Activated CD8-positive, alpha-beta T cell treated with anti-CD3 and anti-CD28 coated beads for 36 hours (primary cell): ENCODE results near the gene SLC35F3. TPM values are rescaled to one million over a fixed set of nuclear protein-coding genes. Genes with fewer than 3 reads are reported as not detected.
"Not testable (repeated sequence)": the region's sequence is repeated elsewhere in the genome, so short reads cannot be mapped to it uniquely, and the experiment has no call there.

Source experiments
- ATAC-seq: fragments of 200-7000 bp; cut with Tn5 transposase; one replicate; pipeline ENCODE4 v1.10.0; 2021; ENCODE audit warnings: mild to moderate bottlenecking, moderate library complexity
- CTCF ChIA-PET: fragments of 350-600 bp; sonication (Branson Sonifier 250); formaldehyde crosslinking; loops from one replicate; lab custom pipeline; 2021; ENCODE audit warnings: antibody characterized with exemption; lab: Charles Lee
- POLR2A ChIA-PET: fragments of 350-600 bp; sonication (Branson Sonifier 250); formaldehyde crosslinking; loops from one replicate; lab custom pipeline; 2021; ENCODE audit warnings: antibody characterized with exemption; lab: Charles Lee
- DNase-seq: peaks from one replicate; pipeline ENCODE4 v3.0.0-alpha.2; 2020
- H3K27ac Mint-ChIP-seq: one replicate; pipeline ENCODE4 v1.8.0; 2021; ENCODE audit warnings: mild to moderate bottlenecking, mixed read lengths
- H3K27me3 Mint-ChIP-seq: one replicate; pipeline ENCODE4 v1.8.0; 2021; ENCODE audit warnings: mixed read lengths
- H3K36me3 Mint-ChIP-seq: one replicate; pipeline ENCODE4 v1.8.0; 2021; ENCODE audit warnings: low read depth, mixed read lengths
- H3K4me1 Mint-ChIP-seq: one replicate; pipeline ENCODE4 v1.8.0; 2021; ENCODE audit warnings: low read depth, mixed read lengths
- H3K4me3 Mint-ChIP-seq: one replicate; pipeline ENCODE4 v1.8.0; 2021; ENCODE audit warnings: mild to moderate bottlenecking, moderate library complexity, mixed read lengths
- H3K9me3 Mint-ChIP-seq: one replicate; pipeline ENCODE4 v1.8.0; 2021; ENCODE audit warnings: mixed read lengths
- intact Hi-C: fragments of 100-400 bp; cut with micrococcal nuclease; formaldehyde crosslinking; loops from one replicate; pipeline ENCODE4 v1.10.0; 2022
- total RNA-seq, 2 experiments: library from RNA; stranded (reverse); gene quantifications; one replicate each; pipeline ENCODE4 v1.2.3, GENCODE V29; 2021
- TF ChIP-seq, protein P1 (sequence below): fragments of 200-600 bp; IDR thresholded peaks from one replicate; pipeline ENCODE4 v1.8.0; 2022; ENCODE audit warnings: antibody characterized with exemption, mild to moderate bottlenecking

The SLC35F3 gene
- total RNA-seq, 2 experiments from 2014 or later, result 3.1 to 3.5 TPM

DNA sequence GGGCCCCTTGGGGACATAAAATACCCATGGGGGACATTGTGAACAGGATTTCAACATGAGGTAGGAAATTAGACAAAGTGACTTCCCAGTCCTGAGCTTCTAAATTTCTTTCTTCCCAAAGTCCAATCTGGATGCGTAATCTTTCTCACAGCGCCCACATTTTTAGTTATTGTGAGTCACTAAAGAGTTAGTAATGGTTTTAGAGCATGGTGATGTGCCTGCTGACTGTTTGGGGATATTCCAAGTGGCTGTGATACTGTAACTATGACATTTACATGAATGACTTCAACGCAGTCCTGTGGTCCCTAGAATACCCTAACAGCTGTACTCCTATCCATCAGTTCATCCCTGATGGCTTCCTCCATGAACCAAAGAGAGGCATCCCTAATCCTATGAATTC, 244.7 kb downstream of the SLC35F3 start:
- no peaks in the 10 kb centered on the region for H3K4me1 Mint-ChIP-seq
- ChIA-PET POLR2A (no interaction called here), CTCF (interaction anchor here (1.4 to 1.8 kb wide), 2 partner anchors 34 to 161 kb away, joined by 5 to 6 read pairs; no protein-coding TSS in a partner anchor)
- TF ChIP-seq, protein P1, sequence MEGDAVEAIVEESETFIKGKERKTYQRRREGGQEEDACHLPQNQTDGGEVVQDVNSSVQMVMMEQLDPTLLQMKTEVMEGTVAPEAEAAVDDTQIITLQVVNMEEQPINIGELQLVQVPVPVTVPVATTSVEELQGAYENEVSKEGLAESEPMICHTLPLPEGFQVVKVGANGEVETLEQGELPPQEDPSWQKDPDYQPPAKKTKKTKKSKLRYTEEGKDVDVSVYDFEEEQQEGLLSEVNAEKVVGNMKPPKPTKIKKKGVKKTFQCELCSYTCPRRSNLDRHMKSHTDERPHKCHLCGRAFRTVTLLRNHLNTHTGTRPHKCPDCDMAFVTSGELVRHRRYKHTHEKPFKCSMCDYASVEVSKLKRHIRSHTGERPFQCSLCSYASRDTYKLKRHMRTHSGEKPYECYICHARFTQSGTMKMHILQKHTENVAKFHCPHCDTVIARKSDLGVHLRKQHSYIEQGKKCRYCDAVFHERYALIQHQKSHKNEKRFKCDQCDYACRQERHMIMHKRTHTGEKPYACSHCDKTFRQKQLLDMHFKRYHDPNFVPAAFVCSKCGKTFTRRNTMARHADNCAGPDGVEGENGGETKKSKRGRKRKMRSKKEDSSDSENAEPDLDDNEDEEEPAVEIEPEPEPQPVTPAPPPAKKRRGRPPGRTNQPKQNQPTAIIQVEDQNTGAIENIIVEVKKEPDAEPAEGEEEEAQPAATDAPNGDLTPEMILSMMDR, result no peak
- H3K4me3 Mint-ChIP-seq, result no peak overlapping the region
- no peaks in the 10 kb centered on the region for H3K36me3 Mint-ChIP-seq
- DNase-seq, result no peak
- peaks cover 25% of the 10 kb centered on the region for H3K27me3 Mint-ChIP-seq
- intact Hi-C loops, result no loop called here
- ATAC-seq, result no peak
- peaks cover 3% of the 10 kb centered on the region for H3K9me3 Mint-ChIP-seq
- no peak overlapping the region for H3K27ac Mint-ChIP-seq

DNA sequence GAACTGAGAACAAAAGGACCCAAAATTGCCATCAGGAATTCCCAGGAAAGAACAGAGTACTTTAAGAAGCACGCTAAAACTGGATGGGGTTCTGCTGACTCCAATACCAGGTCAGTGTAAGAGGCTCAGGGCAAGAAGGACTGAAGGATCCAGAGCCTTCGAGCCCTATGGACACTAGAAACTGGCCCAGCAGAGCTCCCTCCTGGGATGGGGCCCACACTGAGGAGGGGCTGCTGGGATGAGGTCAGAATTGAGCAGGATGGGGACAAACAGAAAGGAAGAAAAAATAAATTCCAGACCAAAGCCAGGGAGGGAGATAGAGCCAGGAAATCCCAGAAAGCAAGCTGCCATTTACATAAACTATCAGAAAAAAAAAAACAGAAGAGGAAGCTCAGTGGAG, 246.4 kb downstream of the SLC35F3 start:
- ATAC-seq, result no peak
- POLR2A ChIA-PET, result interaction anchor here (0.9 kb wide), 1 partner anchor 22 kb away, joined by 4 read pairs; no protein-coding TSS in a partner anchor
- H3K27me3 Mint-ChIP-seq, result peaks cover 24% of the 10 kb centered on the region
- TF ChIP-seq, protein P1, result no peak
- no peak overlapping the region for H3K4me3 Mint-ChIP-seq
- H3K36me3 Mint-ChIP-seq, result no peaks in the 10 kb centered on the region
- peaks cover 3% of the 10 kb centered on the region for H3K9me3 Mint-ChIP-seq
- no peaks in the 10 kb centered on the region for H3K4me1 Mint-ChIP-seq
- intact Hi-C loops, result no loop called here
- H3K27ac Mint-ChIP-seq, result no peak overlapping the region
- no peak for DNase-seq
- CTCF ChIA-PET, result no interaction called here

DNA sequence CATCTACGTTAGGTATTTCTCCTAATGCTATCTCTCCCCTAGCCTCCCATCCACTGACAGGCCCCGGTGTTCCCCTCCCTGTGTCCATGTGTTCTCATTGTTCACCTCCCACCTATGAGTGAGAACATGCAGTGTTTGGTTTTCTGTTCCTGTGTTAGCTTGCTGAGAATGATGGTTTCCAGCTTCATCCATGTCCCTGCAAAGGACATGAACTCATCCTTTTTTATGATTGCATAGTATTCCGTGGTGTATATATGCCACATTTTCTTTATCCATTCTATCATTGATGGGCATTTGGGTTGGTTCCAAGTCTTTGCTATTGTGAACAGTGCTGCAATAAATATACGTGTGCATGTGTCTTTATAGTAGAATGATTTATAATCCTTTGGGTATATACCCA, 247.9 kb downstream of the SLC35F3 start:
- H3K9me3 Mint-ChIP-seq, result not testable (repeated sequence)

DNA sequence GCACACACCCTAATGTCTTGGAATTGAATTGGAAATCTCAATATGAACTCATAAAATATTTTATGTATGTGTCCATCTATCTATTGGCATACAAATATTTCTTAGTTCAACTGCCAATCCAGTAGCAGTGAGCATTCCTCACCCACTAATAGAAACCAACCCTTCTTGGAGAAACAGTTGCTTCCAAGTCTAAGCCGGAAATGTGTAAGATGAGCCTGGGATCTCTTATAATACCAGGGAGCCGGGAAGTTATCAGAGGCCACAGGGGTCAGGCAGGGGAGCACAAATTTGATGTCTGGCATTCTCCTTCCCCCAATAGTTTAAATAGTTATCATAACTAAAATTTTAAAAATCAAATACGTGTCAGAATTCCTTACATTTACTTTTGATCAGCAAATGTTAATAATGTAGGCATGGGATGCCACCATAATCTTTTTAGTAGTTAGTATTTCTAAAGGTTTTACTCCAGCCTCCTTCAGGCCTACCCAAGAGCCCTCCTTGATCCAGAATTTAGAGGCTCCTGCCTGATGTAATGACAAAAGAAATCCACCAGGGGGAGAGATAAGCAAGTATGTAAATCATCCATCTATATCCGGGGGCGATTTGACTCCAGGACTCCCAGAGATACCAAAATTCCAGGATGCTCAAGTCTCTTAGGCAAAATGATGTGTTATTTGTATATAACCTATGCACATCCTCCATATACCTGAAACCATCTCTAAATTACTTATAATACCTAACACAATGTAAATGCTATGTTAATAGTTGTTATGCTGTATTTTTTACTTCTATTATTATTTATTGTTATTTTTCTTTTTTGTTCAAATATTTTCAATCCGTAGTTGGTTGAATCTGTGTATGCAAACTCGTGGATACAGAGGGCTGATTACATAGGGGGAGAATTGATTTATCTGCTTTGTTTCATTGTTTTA, 250.1 kb downstream of the SLC35F3 start:
- intact Hi-C loops, result loop anchor here (1.0 kb wide), 1 partner anchor 156 kb away; no protein-coding TSS in a partner anchor
- no peak overlapping the region for H3K4me3 Mint-ChIP-seq
- TF ChIP-seq, protein P1, result peak; percentile 93
- POLR2A ChIA-PET, result no interaction called here
- H3K27me3 Mint-ChIP-seq, result peaks cover 12% of the 10 kb centered on the region
- H3K4me1 Mint-ChIP-seq, result no peaks in the 10 kb centered on the region
- no peaks in the 10 kb centered on the region for H3K9me3 Mint-ChIP-seq
- ATAC-seq, result peak; percentile 83
- peak; percentile 20 for DNase-seq
- H3K36me3 Mint-ChIP-seq, result no peaks in the 10 kb centered on the region
- H3K27ac Mint-ChIP-seq, result no peak overlapping the region
- CTCF ChIA-PET, result interaction anchor here (0.8 to 1.1 kb wide), 5 partner anchors 30 to 171 kb away, joined by 3 to 13 read pairs (median 4); no protein-coding TSS in a partner anchor

More for the DNA sequence above, 247.9 kb downstream of the SLC35F3 start:
- intact Hi-C loops, ATAC-seq, H3K4me3 Mint-ChIP-seq, H3K27ac Mint-ChIP-seq, DNase-seq, H3K4me1 Mint-ChIP-seq, H3K36me3 Mint-ChIP-seq, POLR2A ChIA-PET: not testable (repeated sequence)
- CTCF ChIA-PET, result interaction anchor here (1.2 kb wide), 1 partner anchor 38 kb away, joined by 3 read pairs; no protein-coding TSS in a partner anchor
- H3K27me3 Mint-ChIP-seq, result peaks cover 20% of the 10 kb centered on the region

DNA sequence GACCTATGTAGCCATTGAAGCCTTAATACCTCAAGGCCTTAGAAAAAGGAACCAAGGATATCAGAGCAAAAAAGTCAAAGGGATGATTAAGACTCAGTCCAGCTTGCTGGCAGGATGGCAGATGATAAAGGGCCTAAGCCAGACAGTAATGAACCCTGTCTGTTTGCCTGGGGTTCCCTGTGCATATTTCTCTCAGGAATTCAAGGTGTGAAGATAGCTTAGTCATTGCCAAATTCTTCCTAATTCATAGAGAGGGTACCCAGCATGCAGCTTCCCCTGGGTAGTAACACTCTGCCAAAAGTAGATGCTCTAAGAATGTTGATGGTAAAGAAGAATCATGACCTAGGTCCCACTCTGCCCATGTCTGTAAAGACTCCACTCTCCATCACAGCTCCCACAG, 258.2 kb downstream of the SLC35F3 start:
- peaks cover 9% of the 10 kb centered on the region for H3K27me3 Mint-ChIP-seq
- no peak overlapping the region for H3K27ac Mint-ChIP-seq
- H3K9me3 Mint-ChIP-seq, result no peaks in the 10 kb centered on the region
- ATAC-seq (no peak), DNase-seq (no peak)
- H3K36me3 Mint-ChIP-seq, result no peaks in the 10 kb centered on the region
- POLR2A ChIA-PET, result no interaction called here
- intact Hi-C loops, result no loop called here
- no peaks in the 10 kb centered on the region for H3K4me1 Mint-ChIP-seq
- TF ChIP-seq, protein P1, result no peak
- CTCF ChIA-PET, result interaction anchor here (0.7 to 1.3 kb wide), 2 partner anchors 48 to 147 kb away, joined by 3 to 9 read pairs; no protein-coding TSS in a partner anchor
- no peak overlapping the region for H3K4me3 Mint-ChIP-seq
